GM10847 (cell line): ENCODE data around the gene EML5.

Experiments used
- POLR2A ChIP-seq: IDR thresholded peaks from 2 replicates; pipeline ENCODE4 v1.6.1; 2011; ENCODE audit not compliant: insufficient read length; ENCODE audit errors: extremely low read depth

The EML5 gene

DNA sequence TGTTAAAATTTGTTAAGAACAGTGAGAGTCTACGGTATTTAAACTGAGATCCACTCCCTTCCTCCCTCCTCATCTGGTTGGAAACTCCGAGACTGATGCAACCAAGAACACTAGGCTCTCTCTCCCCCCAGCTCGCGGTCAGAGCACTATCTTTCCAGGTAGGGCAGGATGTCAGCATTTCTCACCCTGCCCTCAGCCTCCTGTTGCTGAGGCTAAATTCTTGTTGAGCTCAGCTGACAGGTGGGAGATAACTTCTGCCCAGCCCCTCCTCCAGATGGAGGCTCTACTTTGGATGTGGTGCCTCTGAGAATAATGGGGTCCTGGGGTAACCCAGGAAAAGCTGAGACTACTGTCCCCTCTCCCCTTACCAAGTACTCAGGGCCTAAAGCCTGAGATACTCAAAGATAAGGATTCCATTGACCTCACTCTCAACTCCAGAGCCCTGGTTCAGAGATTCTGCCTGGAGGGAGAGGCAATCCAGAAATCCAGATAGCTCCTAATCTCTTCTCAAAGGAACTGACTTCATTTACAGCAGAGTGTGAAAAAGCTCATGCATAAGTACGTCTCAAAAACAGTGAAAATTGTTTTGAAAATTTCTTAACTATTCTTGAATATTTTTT lies 110.1 kb downstream of the EML5 start:
- TF ChIP-seq POLR2A, result no peak

- TF ChIP-seq POLR2A, result no peak
Measured at GRCh38 chr14:88681755-88682494, 110.8 kb downstream of the EML5 start.

DNA sequence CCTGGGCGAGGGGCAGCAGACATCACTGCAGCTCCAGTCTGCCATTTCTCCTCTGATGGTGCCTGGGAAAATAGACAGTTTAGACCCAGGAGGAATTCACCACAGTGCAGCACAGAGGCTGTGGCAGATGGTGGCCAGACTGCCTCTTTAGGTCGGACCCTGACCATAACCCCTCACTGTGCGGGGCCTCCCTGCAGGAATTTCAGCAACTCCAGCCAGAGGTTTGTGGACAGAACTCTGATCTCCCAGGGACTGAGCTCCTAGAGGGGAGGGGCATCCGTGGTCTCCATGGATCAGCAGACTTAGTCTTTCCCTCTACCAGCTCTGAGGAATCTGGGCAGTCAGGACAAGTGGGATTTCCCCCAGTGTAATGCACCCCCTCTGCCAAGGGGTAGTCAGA lies 123.4 kb downstream of the EML5 start:
- TF ChIP-seq POLR2A, result no peak

- no peak for TF ChIP-seq POLR2A
Measured at GRCh38 chr14:88668448-88669116, 124.2 kb downstream of the EML5 start.

GRCh38 chr14:88667555-88668273 lies 125.0 kb downstream of the EML5 start:
- no peak for TF ChIP-seq POLR2A

DNA sequence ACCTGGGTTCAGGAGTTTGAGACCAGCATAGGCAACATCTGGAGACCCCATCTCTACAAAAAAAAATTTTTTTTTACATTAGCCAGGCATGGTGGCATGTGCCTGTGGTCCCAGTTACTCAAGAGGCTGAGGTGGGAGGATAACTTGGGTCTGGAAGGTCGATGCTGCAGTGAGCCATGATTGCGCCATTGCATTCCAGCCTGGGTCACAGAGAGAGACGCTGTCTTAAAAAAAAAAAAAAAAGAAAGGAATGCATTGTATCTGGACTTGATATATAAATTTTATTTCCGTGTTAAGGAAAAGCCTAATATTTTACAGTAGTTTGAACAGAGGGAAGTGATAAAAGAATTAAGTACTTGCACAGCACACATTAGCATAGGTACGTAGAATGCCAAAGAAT lies 132.7 kb downstream of the EML5 start:
- TF ChIP-seq POLR2A, result no peak

DNA sequence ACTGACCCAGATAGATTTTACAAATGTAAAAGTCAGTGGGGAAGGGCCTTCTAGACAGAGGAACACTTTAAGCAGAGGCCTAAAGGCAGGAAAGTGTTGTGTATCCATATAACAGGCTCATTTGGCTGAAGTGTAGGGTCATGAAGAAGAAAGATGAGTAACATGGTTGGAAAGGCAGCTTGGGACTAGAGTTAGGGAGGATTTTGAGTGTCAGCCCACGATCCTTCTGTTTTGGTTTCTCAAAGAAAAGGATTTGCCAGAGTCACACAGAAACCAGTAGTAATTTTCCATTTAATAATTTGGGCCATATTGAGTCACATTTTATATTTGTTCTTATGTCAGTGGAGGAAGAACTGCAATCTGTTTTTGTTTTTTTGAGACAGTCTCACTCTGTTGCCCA lies 153.5 kb downstream of the EML5 start:
- TF ChIP-seq POLR2A, result no peak

DNA sequence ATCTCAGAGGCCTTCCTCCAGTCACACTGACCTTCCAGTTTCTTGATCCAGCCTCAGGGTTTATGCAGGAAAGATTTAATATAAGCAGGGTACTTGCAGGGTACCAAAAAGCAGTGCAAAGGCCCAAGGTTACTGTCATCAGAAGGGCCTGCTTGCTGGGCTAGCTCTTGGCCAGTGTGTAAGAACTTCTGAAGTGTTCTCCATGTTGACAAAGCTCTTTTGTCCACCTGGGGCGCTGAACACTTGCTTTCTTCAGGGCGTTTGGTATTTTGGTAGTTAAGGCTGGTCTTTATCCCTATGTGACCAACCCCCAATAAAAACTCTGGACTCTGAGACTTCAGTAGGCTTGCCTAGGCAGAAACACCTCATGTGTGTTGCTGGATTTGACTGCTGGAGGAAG lies 160.2 kb downstream of the EML5 start:
- no peak for TF ChIP-seq POLR2A

DNA sequence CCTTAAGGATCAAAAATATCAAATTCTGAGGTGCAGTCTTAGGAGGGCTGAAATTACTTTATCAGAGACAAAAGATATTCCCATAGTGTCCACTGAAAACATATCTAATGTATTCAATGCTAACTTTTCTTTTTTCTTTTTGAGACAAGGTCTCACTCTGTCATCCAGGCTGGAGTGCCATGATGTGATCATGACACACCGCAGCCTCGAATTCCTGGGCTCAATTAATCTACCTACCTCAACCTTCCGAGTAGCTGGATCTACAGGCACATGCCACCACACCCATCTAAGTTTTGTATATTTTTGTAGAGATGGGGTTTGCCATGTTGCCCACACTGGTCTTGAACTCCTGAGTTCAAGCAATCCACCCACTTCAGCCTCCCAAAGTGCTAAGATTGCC lies 161.7 kb downstream of the EML5 start:
- no peak for TF ChIP-seq POLR2A

- no peak for TF ChIP-seq POLR2A
Measured at GRCh38 chr14:88630565-88630964, 162.2 kb downstream of the EML5 start.

- no peak for TF ChIP-seq POLR2A
Measured at GRCh38 chr14:88628462-88628861, 164.3 kb downstream of the EML5 start.

DNA sequence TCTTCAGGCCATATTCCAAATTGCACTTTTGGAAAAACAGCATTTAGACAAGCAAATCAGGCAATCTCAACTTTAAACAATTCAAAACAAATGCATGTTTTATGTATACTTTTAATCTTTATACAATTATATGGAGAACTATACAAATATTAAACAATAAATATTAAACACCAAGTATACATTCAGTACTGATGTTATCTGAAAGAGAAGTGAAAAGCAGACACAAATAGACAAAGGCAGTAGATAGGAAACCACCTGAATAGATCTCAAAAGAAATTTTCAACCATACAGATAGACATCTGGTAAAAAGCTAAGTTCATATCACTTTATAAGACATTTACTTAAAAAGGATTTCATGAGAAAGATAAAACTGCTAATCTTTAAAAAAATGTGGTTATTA lies 164.7 kb downstream of the EML5 start:
- no peak for TF ChIP-seq POLR2A

- TF ChIP-seq POLR2A, result no peak
Measured at GRCh38 chr14:88625671-88626070, 167.1 kb downstream of the EML5 start.

- TF ChIP-seq POLR2A, result no peak
Measured at GRCh38 chr14:88621100-88621499, 171.7 kb downstream of the EML5 start.

DNA sequence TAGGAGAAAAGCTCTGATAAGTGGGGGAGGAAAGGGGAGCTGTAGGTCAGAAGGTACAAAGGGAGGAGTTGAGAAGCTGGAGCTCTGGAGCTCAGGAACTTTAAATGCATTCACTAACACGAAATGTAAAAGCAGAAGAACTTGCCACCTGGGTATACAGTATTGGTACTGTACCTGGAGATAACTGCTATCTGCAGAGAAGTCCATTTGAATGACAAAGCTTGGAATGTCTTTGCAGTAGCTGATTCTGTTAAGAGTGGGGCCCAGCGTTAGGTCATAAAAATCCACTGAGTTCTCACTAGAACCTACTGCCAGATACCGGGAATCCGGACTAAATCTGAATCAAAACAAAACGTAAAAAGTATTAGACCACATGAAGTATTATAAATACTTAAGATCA lies 174.3 kb downstream of the EML5 start:
- no peak for TF ChIP-seq POLR2A

GRCh38 chr14:88617479-88617878 lies 175.3 kb downstream of the EML5 start:
- no peak for TF ChIP-seq POLR2A

GRCh38 chr14:88616697-88617096 lies 176.1 kb downstream of the EML5 start:
- no peak for TF ChIP-seq POLR2A
